ENCODE data around the gene TESPA1.

DNA sequence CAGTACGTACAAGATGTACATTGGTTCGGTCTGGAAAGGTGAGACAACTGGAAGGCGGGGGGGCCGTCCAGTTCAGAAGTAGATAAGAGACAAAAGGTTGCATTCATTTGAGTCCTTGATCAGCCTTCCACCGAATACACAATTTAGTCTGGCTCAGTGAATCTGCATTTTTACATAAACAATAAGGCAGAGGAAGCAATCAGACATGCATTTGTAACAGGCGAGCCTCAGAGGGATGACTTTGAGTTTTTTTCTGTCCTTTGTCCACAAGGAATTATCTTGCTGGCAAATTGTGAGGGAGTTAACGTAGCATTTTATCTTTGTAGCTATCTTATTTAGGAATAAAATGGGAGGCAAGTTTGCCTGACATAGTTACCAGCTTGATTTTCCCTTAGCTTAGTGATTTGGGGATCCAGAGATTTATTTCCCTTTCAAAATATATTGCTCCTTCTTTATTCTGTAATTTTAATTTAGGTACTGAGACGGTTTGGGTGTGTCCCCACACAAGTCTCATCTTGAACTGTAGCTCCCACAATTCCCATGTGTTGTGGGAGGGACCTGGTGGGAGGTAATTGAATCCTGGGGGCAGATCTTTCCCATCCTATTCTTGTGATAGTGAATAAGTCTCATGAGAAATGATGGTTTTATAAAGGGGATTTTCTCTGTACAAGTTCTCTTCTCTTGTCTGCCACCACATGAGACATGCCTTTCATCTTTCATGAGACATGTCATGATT lies 59.4 kb downstream of the TESPA1 start:
- TF ChIP-seq POLR2AphosphoS5 (IDR thresholded peaks at IDR 0.05; ENCODE audit: low read depth, low read length) (no peak), SIN3A (IDR thresholded peaks at IDR 0.05; ENCODE audit: borderline replicate concordance, insufficient read depth, low read length) (no peak), TAF1 (IDR thresholded peaks at IDR 0.05; ENCODE audit: borderline replicate concordance, insufficient read depth, low read length) (no peak)
- TF ChIP-seq, protein P1, sequence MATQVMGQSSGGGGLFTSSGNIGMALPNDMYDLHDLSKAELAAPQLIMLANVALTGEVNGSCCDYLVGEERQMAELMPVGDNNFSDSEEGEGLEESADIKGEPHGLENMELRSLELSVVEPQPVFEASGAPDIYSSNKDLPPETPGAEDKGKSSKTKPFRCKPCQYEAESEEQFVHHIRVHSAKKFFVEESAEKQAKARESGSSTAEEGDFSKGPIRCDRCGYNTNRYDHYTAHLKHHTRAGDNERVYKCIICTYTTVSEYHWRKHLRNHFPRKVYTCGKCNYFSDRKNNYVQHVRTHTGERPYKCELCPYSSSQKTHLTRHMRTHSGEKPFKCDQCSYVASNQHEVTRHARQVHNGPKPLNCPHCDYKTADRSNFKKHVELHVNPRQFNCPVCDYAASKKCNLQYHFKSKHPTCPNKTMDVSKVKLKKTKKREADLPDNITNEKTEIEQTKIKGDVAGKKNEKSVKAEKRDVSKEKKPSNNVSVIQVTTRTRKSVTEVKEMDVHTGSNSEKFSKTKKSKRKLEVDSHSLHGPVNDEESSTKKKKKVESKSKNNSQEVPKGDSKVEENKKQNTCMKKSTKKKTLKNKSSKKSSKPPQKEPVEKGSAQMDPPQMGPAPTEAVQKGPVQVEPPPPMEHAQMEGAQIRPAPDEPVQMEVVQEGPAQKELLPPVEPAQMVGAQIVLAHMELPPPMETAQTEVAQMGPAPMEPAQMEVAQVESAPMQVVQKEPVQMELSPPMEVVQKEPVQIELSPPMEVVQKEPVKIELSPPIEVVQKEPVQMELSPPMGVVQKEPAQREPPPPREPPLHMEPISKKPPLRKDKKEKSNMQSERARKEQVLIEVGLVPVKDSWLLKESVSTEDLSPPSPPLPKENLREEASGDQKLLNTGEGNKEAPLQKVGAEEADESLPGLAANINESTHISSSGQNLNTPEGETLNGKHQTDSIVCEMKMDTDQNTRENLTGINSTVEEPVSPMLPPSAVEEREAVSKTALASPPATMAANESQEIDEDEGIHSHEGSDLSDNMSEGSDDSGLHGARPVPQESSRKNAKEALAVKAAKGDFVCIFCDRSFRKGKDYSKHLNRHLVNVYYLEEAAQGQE (IDR thresholded peaks at IDR 0.05; ENCODE audit: insufficient read depth in 1 of 2, low read depth in 2 of 2, low read length in 2 of 2) = no peak

Measured in PFSK-1 (cell line).